ENCODE measurements around the gene STRAP.

STRAP gene, protein sequence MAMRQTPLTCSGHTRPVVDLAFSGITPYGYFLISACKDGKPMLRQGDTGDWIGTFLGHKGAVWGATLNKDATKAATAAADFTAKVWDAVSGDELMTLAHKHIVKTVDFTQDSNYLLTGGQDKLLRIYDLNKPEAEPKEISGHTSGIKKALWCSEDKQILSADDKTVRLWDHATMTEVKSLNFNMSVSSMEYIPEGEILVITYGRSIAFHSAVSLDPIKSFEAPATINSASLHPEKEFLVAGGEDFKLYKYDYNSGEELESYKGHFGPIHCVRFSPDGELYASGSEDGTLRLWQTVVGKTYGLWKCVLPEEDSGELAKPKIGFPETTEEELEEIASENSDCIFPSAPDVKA

GRCh38 chr12:15882118-15882971 lies at the start of gene STRAP:
Gene STRAP (plus strand): TSS chr12:15882387. CDS start chr12:15882708, 321 bp downstream.
- peak; percentile 83 to 92 for DNase-seq (ENCODE audit: low read depth in 2 of 2)

DNA sequence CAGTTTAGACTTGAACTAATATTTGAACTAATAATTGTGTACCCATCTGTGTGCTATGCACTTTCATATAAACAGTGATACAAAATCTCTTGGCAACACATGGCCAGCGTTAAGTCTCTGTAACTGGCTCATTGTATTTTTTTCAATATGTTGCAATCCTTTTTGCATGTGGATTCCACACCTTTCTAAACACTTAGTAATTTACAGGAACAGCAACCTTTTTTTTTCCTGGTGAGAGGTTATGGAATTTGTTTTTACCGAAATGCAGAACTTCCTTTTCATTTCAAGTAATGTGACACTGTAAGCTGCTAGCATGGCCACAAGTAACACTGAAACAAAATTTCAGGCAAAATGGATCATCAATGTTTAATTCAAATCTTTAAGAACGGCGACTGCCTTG lies 47.6 kb upstream of the STRAP start:
- no peak for DNase-seq (ENCODE audit: low read depth in 2 of 2)

DNA sequence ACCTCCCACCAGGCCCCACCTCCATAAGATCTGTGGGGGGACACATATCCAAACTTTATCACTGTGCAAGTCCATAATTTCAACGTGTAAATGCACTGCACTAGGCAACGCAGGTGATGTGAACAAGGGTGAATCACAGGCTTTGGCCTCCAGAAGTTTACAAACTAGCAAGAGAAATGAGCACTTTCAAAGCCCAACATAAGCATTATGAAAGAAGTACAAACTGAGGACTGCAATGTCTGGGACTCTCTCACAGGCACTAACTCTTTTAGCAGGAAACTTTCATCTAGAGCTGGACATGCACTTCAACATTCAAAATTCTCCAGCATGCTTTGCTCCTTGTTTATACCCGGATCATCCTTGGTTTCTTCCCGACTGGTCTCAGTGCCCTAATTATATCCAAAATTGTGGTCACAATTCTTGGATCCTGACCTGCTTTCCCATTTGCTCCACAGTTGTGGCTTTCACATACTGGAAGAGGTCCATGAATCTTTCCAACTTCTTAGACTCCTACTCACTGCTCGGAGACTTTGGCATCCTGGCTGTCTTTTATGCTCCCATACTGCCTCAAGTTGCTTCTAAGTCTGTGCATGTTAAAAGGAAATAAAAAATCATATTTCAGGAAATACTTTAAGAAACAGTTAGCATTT lies 44.9 kb upstream of the STRAP start:
- no peak for DNase-seq (ENCODE audit: low read depth in 2 of 2)

GRCh38 chr12:15839041-15839440 lies 43.1 kb upstream of the STRAP start:
- DNase-seq (ENCODE audit: low read depth in 2 of 2), result no peak

GRCh38 chr12:15839682-15840081 lies 42.5 kb upstream of the STRAP start:
- no peak for DNase-seq (ENCODE audit: low read depth in 2 of 2)

GRCh38 chr12:15842108-15842507 lies 40.1 kb upstream of the STRAP start:
- no peak for DNase-seq (ENCODE audit: low read depth in 2 of 2)

- no peak for DNase-seq (ENCODE audit: low read depth in 2 of 2)
Observed at GRCh38 chr12:15846887-15847286, 35.3 kb upstream of the STRAP start.

DNA sequence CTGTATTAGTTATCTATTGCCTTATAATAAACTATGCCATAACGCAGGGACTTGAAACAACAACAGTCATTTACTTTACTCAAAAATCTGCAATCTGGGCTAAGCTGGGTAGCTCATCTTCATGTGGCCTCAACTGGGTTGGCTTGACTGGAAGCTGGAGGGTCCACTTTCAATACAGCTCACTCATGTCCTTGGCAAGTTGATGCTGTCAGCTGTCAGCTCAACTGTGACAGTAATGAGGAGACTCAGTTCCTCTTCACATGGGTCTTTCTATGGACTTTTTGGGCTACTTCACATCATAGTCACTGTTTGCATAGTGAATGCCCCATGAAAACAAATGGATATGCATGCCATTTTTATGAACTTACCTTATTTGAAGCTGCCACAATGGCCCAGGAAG lies 33.6 kb upstream of the STRAP start:
- DNase-seq (ENCODE audit: low read depth in 2 of 2), result no peak

DNA sequence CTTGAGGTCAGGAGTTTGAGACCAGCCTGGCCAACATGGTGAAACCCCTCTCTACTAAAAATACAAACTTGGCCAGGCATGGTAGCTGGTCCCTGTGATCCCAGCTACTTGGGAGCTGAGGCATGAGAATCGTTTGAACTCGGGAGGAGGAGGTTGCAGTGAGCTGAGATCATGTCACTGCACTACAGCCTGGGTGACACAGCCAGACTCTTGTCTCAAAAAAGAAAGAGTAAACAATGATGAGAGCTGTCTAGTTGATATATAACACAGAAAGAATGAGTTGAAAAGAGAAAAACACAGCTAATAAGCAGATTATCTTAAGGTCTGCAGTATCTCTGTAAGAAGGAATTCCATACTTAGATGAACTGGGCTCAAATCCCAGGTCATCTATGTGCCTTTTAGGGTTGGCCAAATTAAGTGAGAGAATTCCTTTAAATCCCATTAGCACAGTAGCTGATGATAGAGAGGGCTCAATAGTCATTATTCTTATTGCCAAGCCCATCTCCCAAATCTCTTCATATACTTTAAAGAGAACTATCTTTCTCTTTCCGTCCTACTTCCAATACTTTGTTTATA lies 31.1 kb upstream of the STRAP start:
- no peak for DNase-seq (ENCODE audit: low read depth in 2 of 2)

GRCh38 chr12:15851919-15852318 lies 30.3 kb upstream of the STRAP start:
- no peak for DNase-seq (ENCODE audit: low read depth in 2 of 2)

GRCh38 chr12:15852383-15852782 lies 29.8 kb upstream of the STRAP start:
- DNase-seq (ENCODE audit: low read depth in 2 of 2), result no peak

GRCh38 chr12:15853877-15854276 lies 28.3 kb upstream of the STRAP start:
- DNase-seq (ENCODE audit: low read depth in 2 of 2), result no peak

- DNase-seq (ENCODE audit: low read depth in 2 of 2), result no peak
Observed at GRCh38 chr12:15854916-15855315, 27.3 kb upstream of the STRAP start.

GRCh38 chr12:15855646-15856045 lies 26.5 kb upstream of the STRAP start:
- DNase-seq (ENCODE audit: low read depth in 2 of 2), result no peak

DNA sequence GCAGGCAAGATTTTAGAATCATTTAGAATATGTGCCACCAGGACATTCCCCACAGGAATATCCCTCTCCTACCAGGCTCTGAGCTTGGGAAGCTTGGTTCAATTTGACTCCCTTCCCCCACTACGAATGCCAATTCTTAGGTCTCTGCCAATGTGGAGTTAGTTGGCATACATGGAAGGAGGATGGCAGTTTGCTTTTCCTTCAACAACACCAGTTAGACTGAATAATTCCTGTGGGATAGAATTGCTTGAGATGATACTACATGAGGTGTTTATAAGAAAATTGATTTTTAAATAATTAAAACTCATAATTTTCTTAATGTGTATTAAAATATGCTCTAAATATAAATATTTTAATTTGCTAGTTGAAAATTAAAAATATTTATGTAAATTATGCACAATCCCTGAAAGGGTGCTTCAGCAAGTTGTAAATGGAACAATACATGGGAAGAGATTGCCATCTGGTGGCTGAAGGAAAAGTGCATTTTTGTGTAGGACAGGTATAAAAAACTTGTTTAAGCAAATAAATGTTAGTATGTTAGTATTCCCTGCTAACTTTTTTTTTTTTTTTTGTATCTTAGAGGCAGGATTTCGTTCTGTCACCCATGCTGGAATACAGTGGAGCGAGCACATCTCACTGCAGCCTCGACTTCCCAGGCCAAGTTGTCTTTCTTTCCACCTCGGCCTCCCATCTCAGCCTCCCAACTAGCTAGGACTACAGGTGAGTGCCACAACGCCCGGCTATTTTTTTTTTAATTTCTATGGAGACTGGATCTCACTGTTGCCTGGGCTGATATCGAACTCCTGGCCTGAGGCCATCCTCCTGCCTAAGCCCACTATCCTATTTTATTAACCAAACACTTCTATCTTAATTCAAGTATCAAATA lies 25.8 kb upstream of the STRAP start:
- no peak for DNase-seq (ENCODE audit: low read depth in 2 of 2)

- DNase-seq (ENCODE audit: low read depth in 2 of 2), result no peak
Observed at GRCh38 chr12:15858353-15858752, 23.8 kb upstream of the STRAP start.

GRCh38 chr12:15859116-15859515 lies 23.1 kb upstream of the STRAP start:
- no peak for DNase-seq (ENCODE audit: low read depth in 2 of 2)

- DNase-seq (ENCODE audit: low read depth in 2 of 2), result no peak
Observed at GRCh38 chr12:15861404-15861803, 20.8 kb upstream of the STRAP start.

DNA sequence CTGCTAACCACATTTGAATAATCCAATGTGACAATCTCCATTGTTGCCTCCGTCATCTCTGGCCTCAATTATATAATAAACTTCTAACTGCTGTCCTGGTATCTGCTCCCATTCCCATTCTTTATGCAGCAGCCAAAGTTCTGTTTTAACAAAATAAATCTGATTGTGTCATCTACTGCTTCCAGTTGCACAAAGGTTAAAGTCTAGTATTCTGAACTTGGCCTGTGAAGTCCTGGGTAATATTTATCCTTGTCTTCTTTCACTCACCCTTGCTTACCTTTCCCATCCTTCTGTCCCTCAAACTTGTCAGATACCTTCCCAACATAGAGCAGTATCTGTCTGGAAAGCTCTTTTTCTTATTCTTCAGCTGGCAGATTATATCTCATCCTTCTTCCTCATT lies 19.3 kb upstream of the STRAP start:
- DNase-seq (ENCODE audit: low read depth in 2 of 2), result no peak

DNA sequence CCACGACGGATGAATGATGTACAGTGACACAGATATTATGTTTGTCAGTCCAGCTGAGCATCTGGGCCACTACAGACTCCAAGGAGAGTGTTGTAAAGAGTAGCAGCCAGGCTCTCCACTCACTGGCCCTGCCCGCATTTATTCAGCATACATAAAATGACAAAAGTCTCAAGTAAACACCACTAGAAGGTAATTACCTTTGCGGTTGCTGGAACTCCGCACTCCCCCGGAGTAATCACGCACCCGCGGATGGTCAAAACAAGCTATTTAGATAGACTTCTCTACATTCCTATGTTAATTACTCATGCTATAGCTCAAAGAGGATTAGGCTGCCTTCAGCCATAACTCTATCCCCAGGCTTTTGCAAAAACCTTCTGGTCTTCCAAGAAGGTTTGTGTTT lies 18.8 kb upstream of the STRAP start:
- DNase-seq (ENCODE audit: low read depth in 2 of 2), result no peak

DNA sequence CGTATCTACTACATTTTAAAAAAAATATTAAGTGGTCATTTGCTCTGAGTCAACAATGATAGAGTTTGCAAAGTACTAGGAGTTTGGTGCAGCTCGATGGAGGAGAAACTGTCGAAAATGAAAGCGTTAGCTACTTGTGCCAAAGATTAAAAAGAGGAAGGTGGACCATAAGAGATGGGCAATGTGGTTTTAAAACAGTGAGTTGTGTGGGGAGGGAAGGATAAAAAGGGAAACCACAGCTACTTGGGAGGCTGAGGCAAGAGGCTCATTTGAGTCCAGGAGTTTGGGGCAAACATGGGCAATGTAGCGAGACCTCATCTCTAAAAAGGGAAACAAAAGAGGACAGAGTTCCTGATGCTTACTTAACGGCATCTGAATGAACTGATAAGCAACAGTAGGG lies 18.2 kb upstream of the STRAP start:
- no peak for DNase-seq (ENCODE audit: low read depth in 2 of 2)
